ENCODE data around the gene FRMD4A.
"Not testable (repeated sequence)": the region's sequence is repeated elsewhere in the genome, so short reads cannot be mapped to it uniquely, and the experiment has no call there.

FRMD4A gene

GRCh38 chr10:14089556-14090292 is 241.0 kb downstream of the FRMD4A start:
- DNase-seq: no peak

GRCh38 chr10:14087566-14087965 is 243.2 kb downstream of the FRMD4A start:
- no peak for DNase-seq

GRCh38 chr10:14086596-14086995 is 244.1 kb downstream of the FRMD4A start:
- no peak for DNase-seq

- no peak for DNase-seq
These were observed 245.8 kb downstream of the FRMD4A start for GRCh38 chr10:14084875-14085274.

GRCh38 chr10:14080795-14081194 is 249.9 kb downstream of the FRMD4A start:
- no peak for DNase-seq

- DNase-seq: no peak
These were observed 253.3 kb downstream of the FRMD4A start for GRCh38 chr10:14077430-14077829.

- no peak for DNase-seq
These were observed 256.5 kb downstream of the FRMD4A start for GRCh38 chr10:14074062-14074884.

GRCh38 chr10:14072541-14072940 is 258.2 kb downstream of the FRMD4A start:
- DNase-seq: no peak

GRCh38 chr10:14071956-14072355 is 258.8 kb downstream of the FRMD4A start:
- no peak for DNase-seq

GRCh38 chr10:14068601-14069250 is 262.0 kb downstream of the FRMD4A start:
- DNase-seq: no peak

GRCh38 chr10:14067638-14068037 is 263.1 kb downstream of the FRMD4A start:
- DNase-seq: not testable (repeated sequence)

- DNase-seq: no peak
These were observed 264.6 kb downstream of the FRMD4A start for GRCh38 chr10:14066106-14066505.

GRCh38 chr10:14063531-14064285 is 267.0 kb downstream of the FRMD4A start:
- DNase-seq: no peak

- no peak for DNase-seq
These were observed 268.0 kb downstream of the FRMD4A start for GRCh38 chr10:14062528-14063260.

GRCh38 chr10:14060320-14061070 is 270.2 kb downstream of the FRMD4A start:
- DNase-seq: no peak

GRCh38 chr10:14056610-14057332 is 274.0 kb downstream of the FRMD4A start:
- no peak for DNase-seq

- DNase-seq: no peak
These were observed 277.8 kb downstream of the FRMD4A start for GRCh38 chr10:14052931-14053330.

GRCh38 chr10:14050598-14050997 is 280.1 kb downstream of the FRMD4A start:
- no peak for DNase-seq

- DNase-seq: no peak
These were observed 281.7 kb downstream of the FRMD4A start for GRCh38 chr10:14048930-14049613.

GRCh38 chr10:14047431-14047830 is 283.3 kb downstream of the FRMD4A start:
- DNase-seq: no peak
